AG10803 (cell line): ENCODE results near the gene INSYN1.
"Not testable (repeated sequence)": the region's sequence is repeated elsewhere in the genome, so short reads cannot be mapped to it uniquely, and the experiment has no call there.

Experiments
- DNase-seq: peaks from one replicate; pipeline ENCODE4 v3.0.0; 2010; ENCODE audit warnings: low read depth
- H3K4me3 ChIP-seq: 2 replicates; pipeline ENCODE4 v1.5.1; 2011; ENCODE audit warnings: mild to moderate bottlenecking, low read length, control low read depth
- CTCF ChIP-seq: conservative IDR thresholded peaks from 2 replicates; pipeline ENCODE4 v1.5.1; 2011; ENCODE audit warnings: mild to moderate bottlenecking, low read length, control low read depth, inconsistent platforms

INSYN1 gene

GRCh38 chr15:73704869-73705645, 48.1 kb downstream of the INSYN1 start:
- TF ChIP-seq CTCF = peak; percentile 83
- peak; percentile 38 for DNase-seq

GRCh38 chr15:73704142-73704868, 48.8 kb downstream of the INSYN1 start:
- not testable (repeated sequence) for DNase-seq, H3K4me3 ChIP-seq

More at GRCh38 chr15:73704869-73705645, 48.1 kb downstream of the INSYN1 start:
- no peak overlapping the region for H3K4me3 ChIP-seq

- DNase-seq, H3K4me3 ChIP-seq: not testable (repeated sequence)
These were observed 49.5 kb downstream of the INSYN1 start for GRCh38 chr15:73703601-73704000.

DNA sequence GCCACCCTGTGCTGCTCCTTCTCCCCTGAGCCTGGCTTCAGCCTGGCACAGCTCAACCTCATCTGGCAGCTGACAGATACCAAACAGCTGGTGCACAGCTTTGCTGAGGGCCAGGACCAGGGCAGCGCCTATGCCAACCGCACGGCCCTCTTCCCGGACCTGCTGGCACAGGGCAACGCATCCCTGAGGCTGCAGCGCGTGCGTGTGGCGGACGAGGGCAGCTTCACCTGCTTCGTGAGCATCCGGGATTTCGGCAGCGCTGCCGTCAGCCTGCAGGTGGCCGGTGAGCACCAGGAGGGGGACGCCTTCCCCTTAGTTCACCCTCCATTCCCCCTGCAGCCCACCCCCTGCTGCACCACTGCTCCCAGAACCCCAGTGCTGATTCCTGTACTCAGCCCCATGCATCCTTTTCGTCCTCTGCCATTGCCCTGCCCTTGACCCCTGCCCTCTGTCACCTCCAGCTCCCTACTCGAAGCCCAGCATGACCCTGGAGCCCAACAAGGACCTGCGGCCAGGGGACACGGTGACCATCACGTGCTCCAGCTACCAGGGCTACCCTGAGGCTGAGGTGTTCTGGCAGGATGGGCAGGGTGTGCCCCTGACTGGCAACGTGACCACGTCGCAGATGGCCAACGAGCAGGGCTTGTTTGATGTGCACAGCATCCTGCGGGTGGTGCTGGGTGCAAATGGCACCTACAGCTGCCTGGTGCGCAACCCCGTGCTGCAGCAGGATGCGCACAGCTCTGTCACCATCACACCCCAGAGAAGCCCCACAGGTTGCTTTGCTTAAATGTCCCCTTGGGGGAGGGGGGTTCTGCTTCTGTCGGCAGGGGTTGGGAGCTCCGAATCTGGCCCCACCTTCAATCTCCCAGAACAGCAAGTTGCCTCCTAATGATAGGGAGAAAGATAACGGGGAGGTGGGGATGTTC, 50.6 kb downstream of the INSYN1 start:
- DNase-seq, H3K4me3 ChIP-seq: not testable (repeated sequence)

GRCh38 chr15:73700041-73700842, 52.9 kb downstream of the INSYN1 start:
- TF ChIP-seq CTCF = peak; percentile 97
- peak; percentile 77 for DNase-seq
- no peak overlapping the region for H3K4me3 ChIP-seq

- no peak for DNase-seq
- no peak overlapping the region for H3K4me3 ChIP-seq
- no peak for TF ChIP-seq CTCF
These were observed 53.7 kb downstream of the INSYN1 start for GRCh38 chr15:73699249-73700040.

- peak; percentile 92 for DNase-seq
- TF ChIP-seq CTCF = no peak
- no peak overlapping the region for H3K4me3 ChIP-seq
These were observed 56.1 kb downstream of the INSYN1 start for GRCh38 chr15:73697033-73697467.
